HG03135 (cell line): Measurements from ENCODE around the gene LACC1.

ENCODE experiments used
- ATAC-seq: cut with Tn5 transposase; IDR thresholded peaks from one replicate; pipeline ENCODE4 v1.9.1; 2021; ENCODE audit warnings: mild to moderate bottlenecking, moderate library complexity; ENCODE audit not compliant: unreplicated experiment

Gene LACC1

GRCh38 chr13:43883631-43884030 lies 3.9 kb downstream of the LACC1 start:
- ATAC-seq, result no peak

GRCh38 chr13:43884222-43884621 lies 4.5 kb downstream of the LACC1 start:
- no peak for ATAC-seq

DNA sequence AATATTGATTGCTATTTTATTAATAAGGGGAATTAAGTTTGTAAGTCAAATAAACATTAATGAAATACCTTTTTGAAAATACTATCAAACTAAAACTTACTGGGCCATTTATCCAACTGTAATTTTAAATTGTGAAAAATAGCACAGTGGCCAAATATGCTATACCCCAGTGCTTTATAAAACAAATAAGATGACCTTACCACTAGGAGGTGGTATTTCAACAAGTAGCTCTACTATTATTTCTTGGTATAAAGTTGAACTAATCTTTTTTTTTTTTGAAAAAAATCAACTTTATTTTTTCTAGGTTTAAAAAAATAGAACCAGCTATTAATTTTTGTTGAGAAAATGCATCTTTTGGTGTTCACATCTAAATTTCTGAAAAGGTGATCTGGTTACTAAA lies 14.7 kb downstream of the LACC1 start:
- no peak for ATAC-seq

- no peak for ATAC-seq
Observed at GRCh38 chr13:43895940-43896339, 16.2 kb downstream of the LACC1 start.

GRCh38 chr13:43905435-43906031 lies 25.8 kb downstream of the LACC1 start:
- no peak for ATAC-seq

- ATAC-seq, result no peak
Observed at GRCh38 chr13:43908156-43909126, 28.7 kb downstream of the LACC1 start.

- ATAC-seq, result no peak
Observed at GRCh38 chr13:43910856-43911255, 31.2 kb downstream of the LACC1 start.

- ATAC-seq, result no peak
Observed at GRCh38 chr13:43911278-43911677, 31.6 kb downstream of the LACC1 start.

DNA sequence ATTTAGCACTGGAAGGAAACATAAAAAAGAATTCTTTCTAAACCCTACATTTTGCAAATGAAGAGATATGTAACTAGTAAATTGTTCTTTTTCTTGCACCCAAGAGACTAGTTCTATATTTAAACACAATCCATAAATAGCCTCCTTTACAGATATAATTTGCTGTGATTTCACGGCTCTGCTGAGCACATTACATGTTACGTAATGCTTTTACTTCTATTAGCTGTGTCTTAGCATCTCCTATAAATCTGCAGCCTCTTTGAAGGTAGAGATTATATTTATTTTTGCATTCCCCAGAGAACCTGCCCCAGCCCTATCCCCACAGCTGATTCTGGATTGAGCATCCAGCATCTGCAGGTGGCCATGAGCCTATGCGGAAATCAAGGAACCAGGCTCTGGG lies 32.2 kb downstream of the LACC1 start:
- ATAC-seq, result no peak

DNA sequence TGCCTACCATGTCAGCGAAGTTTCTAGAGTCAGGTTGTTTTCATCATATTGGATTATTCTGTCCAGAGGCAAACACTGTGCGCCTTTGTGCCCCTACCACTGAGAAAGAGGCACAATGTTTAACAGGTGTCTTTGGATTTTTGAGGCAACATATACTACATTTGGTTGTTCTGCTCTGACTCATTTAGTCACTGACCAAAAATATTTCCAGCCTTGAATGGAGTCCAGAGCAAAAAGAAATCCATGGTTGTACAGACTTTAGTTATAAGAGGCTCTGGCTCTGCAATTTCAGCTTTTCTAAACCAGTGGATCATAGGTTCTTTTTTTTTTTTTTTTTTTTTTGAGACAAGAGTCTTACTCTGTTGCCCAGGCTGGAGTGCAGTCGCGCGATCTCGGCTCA lies 35.7 kb downstream of the LACC1 start:
- ATAC-seq, result no peak

GRCh38 chr13:43916828-43917227 lies 37.1 kb downstream of the LACC1 start:
- ATAC-seq, result no peak

- no peak for ATAC-seq
Observed at GRCh38 chr13:43918636-43919035, 38.9 kb downstream of the LACC1 start.

DNA sequence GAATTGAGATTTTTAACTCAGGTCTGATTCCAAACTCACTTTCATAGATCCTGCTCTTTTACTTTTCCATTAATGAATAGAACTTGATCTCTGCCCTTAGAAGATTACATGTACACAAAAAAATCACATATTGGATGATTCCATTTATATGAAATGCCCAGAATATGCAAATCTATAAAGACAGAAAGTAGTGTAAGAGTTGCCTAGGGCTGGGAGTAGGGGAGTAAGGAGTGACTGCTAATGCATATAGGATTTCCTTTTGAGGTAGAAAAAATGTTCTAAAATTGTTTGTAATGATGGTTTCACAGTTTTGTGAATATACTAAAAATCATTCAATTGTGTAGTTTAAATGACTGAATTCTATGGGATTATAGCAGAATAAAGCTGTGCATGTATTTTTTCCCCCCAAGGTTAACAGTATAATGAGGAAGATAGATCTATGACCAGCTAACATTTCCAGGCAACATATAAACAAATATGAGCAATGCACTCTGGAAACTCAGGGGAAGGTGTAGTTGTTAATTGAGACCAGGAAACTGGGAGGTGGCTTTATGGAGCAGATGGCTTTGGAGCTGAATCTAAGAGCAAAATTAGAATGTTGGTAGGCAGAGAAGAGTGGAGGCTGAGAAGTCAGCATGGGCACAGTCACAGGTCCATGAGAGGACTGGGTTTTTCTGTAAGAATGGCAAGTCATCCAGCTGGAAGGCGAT lies 41.4 kb downstream of the LACC1 start:
- ATAC-seq, result no peak

DNA sequence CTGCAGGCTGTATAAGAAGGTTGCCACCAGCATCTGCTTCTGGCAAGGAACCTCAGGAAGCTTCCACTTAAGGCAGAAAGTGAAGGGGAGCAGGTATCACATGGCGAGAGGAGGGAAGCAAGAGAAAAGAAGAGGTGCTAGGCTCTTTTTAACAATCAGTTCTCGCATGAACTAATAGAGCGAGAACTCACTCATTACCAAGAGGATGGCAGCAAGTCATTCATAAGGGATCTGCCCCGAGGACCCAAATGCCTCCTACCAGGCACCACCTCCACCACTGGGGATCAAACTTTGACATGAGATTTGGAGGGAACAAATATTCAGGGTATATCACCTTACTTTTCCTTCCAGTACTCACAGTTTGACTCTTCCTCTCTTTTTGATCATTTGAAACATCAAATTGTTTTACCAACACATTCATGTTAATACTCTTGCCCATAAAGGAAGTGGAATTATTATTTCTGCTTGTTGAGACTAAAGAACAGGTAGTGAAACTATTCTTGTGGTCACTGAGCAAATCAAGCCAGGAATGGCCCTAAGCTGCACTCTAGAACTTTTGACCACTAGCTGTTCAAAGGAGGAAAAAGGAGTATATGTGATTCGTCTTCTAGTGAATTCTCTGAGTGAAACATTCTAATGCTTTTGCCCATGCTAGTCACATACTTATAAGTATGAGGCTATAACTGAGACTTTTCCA lies 45.0 kb downstream of the LACC1 start:
- peak; percentile 96 for ATAC-seq

GRCh38 chr13:43929947-43930346 lies 50.2 kb downstream of the LACC1 start:
- no peak for ATAC-seq

DNA sequence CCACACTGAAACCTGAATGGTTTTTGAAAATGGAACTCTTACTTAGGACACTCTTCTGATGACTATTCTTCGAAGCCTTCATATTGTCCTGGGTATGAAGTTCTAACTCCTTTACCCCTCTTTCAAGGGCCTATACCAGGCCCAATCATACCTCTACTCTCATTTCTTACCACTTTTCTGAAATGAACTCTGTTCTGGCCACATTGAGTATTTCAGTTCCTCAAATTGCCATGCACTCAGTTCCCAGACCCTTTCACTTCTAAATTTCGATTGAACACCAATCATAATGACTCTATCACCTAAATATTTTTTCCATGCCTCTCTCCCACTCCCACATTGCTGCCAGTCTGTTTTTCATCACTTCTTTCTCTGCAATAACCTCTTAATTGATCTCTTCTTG lies 53.7 kb downstream of the LACC1 start:
- peak; percentile 99 for ATAC-seq

- no peak for ATAC-seq
Observed at GRCh38 chr13:43934273-43934672, 54.6 kb downstream of the LACC1 start.

- no peak for ATAC-seq
Observed at GRCh38 chr13:43935878-43936277, 56.2 kb downstream of the LACC1 start.

DNA sequence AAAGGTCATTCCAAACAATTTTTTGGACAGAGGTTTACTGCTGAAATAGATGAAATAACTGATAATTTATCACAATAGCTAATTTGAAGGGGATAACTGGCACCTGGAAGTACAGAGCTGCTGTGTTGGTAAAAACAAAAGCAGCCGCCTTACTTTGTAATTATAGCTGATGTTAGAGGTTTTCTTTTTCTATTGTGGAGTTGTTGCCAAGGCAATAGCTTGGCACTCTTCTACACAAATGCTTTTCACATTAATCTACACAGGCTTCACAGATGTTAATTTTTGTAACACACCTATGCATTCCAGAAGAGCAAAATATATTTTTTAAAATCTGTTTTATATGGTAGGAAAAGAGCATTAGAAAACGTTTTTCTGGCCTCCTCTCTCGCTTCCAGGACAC lies 56.9 kb downstream of the LACC1 start:
- ATAC-seq, result no peak

DNA sequence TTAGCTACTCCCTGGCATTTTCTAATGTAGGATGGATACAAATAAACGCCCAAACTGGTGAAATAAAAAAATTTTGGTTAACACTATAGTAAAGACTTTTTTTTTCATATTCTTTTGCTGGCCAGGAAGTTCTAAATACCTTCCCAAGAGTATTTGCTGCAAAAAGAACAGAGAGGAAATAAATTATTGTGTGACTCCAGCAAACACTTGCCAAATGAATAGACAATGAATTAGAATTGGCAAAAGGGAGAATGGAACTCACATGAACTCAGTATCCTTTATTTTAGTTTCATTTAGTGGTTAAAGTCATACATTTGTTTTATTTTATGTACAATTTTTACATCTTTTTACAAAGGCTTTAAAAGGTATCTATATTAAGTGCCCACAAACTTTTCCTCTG lies 58.1 kb downstream of the LACC1 start:
- no peak for ATAC-seq

DNA sequence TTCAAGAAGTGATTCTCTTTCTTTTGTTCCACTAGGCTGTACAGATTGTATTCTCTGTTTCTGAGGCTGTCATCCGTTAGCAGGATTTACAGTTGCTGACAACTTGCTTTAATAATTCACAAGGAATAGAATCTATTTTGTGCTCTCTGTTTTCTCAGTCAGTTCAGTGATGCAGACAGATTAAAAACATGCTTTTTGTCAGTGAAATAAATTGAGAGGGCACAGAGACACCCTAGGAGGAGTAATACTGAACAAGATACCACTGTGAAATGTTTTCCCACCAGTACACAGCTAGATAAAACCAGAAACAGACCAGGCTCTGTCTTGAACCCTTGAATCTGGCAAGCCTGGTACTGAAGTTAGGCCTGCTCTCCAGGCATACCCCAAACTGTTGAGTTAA lies 58.7 kb downstream of the LACC1 start:
- ATAC-seq, result no peak
